MM.1S (cell line): ENCODE results near the gene TMEM51.

Source experiments
- DNase-seq: peaks from one replicate; pipeline ENCODE4 v3.0.0-alpha.2; 2015
- H2AFZ ChIP-seq: fragments of 300-600 bp; sonication (generic); 2 replicates; pipeline ENCODE4 v1.6.0; 2016; ENCODE audit warnings: antibody characterized with exemption, low read length
- H3F3A ChIP-seq: fragments of 300-600 bp; sonication (generic); 2 replicates; pipeline ENCODE4 v1.6.1; 2016; ENCODE audit warnings: mild to moderate bottlenecking, antibody characterized with exemption, low read length, moderate library complexity, mixed read lengths; ENCODE audit not compliant: insufficient read depth
- H3K27ac ChIP-seq: fragments of 300-600 bp; sonication (generic); 2 replicates; pipeline ENCODE4 v1.5.1; 2016; ENCODE audit warnings: mild to moderate bottlenecking, low read length
- H3K27me3 ChIP-seq: fragments of 300-600 bp; sonication (generic); replicated peaks from 2 replicates; pipeline ENCODE4 v1.6.0; 2016; ENCODE audit warnings: low read length; ENCODE audit not compliant: insufficient read depth
- H3K36me3 ChIP-seq: fragments of 300-600 bp; sonication (generic); replicated peaks from 2 replicates; pipeline ENCODE4 v1.6.1; 2016; ENCODE audit warnings: mild to moderate bottlenecking, low read length, mixed read lengths; ENCODE audit not compliant: insufficient read depth
- H3K4me1 ChIP-seq: fragments of 300-600 bp; sonication (generic); 2 replicates; pipeline ENCODE4 v1.6.1; 2016; ENCODE audit warnings: low read length, mixed read lengths
- H3K4me2 ChIP-seq: fragments of 300-600 bp; sonication (generic); 2 replicates; pipeline ENCODE4 v1.6.0; 2016; ENCODE audit warnings: low read depth, low read length
- H3K4me3 ChIP-seq: fragments of 300-600 bp; sonication (generic); 2 replicates; pipeline ENCODE4 v1.5.1; 2016; ENCODE audit warnings: low read length, mixed read lengths
- H3K79me2 ChIP-seq: fragments of 300-600 bp; sonication (generic); 2 replicates; pipeline ENCODE4 v1.6.1; 2016; ENCODE audit warnings: mixed run types, low read length, mixed read lengths
- H3K9ac ChIP-seq: fragments of 300-600 bp; sonication (generic); 2 replicates; pipeline ENCODE4 v1.6.1; 2016; ENCODE audit warnings: low read length, mixed read lengths
- H3K9me2 ChIP-seq: fragments of 300-600 bp; sonication (generic); replicated peaks from 2 replicates; pipeline ENCODE4 v1.6.1; 2016; ENCODE audit warnings: mild to moderate bottlenecking, low read length, mixed read lengths; ENCODE audit not compliant: insufficient read depth
- H3K9me3 ChIP-seq: fragments of 300-600 bp; sonication (generic); replicated peaks from 2 replicates; pipeline ENCODE4 v1.6.1; 2016; ENCODE audit warnings: mild to moderate bottlenecking, low read length, mixed read lengths; ENCODE audit not compliant: insufficient read depth
- H4K20me1 ChIP-seq: fragments of 300-600 bp; sonication (generic); 2 replicates; pipeline ENCODE4 v1.6.1; 2016; ENCODE audit warnings: mild to moderate bottlenecking, low read length, moderate library complexity, mixed read lengths; ENCODE audit not compliant: insufficient read depth
- EZH2 ChIP-seq: fragments of 300-600 bp; sonication (generic); optimal IDR thresholded peaks from 2 replicates; pipeline ENCODE3; 2017; ENCODE audit warnings: low read depth, mild to moderate bottlenecking, antibody characterized with exemption, low read length, mixed read lengths
- EZH2phosphoT487 ChIP-seq: fragments of 300-600 bp; sonication (generic); IDR thresholded peaks from 2 replicates; pipeline ENCODE4 v1.6.1; 2018; ENCODE audit warnings: antibody characterized with exemption, low read length
- TF ChIP-seq, protein P1 (sequence below): fragments of 300-600 bp; sonication (generic); IDR thresholded peaks from 2 replicates; pipeline ENCODE4 v1.5.1; 2016; ENCODE audit warnings: antibody characterized with exemption, low read length, mixed read lengths

The TMEM51 gene

GRCh38 chr1:15159166-15159555, 5.6 kb downstream of the TMEM51 start:
- no peak overlapping the region for H3K4me2 ChIP-seq
- H3K4me3 ChIP-seq: no peak overlapping the region
- no peaks in the 10 kb centered on the region for H3K9me3 ChIP-seq
- H3F3A ChIP-seq: peaks cover 17% of the 10 kb centered on the region; the same call in 1 of the 2 replicates
- H3K9ac ChIP-seq: no peak overlapping the region
- H4K20me1 ChIP-seq: no peaks in the 10 kb centered on the region
- no peaks in the 10 kb centered on the region for H3K36me3 ChIP-seq
- TF ChIP-seq, protein P1, sequence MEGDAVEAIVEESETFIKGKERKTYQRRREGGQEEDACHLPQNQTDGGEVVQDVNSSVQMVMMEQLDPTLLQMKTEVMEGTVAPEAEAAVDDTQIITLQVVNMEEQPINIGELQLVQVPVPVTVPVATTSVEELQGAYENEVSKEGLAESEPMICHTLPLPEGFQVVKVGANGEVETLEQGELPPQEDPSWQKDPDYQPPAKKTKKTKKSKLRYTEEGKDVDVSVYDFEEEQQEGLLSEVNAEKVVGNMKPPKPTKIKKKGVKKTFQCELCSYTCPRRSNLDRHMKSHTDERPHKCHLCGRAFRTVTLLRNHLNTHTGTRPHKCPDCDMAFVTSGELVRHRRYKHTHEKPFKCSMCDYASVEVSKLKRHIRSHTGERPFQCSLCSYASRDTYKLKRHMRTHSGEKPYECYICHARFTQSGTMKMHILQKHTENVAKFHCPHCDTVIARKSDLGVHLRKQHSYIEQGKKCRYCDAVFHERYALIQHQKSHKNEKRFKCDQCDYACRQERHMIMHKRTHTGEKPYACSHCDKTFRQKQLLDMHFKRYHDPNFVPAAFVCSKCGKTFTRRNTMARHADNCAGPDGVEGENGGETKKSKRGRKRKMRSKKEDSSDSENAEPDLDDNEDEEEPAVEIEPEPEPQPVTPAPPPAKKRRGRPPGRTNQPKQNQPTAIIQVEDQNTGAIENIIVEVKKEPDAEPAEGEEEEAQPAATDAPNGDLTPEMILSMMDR: no peak
- TF ChIP-seq EZH2: no peak
- TF ChIP-seq EZH2phosphoT487: no peak
- peaks cover 30% of the 10 kb centered on the region for H3K4me1 ChIP-seq
- no peaks in the 10 kb centered on the region for H3K9me2 ChIP-seq
- no peaks in the 10 kb centered on the region for H3K27me3 ChIP-seq
- no peak overlapping the region for H3K27ac ChIP-seq
- no peak overlapping the region for H2AFZ ChIP-seq
- no peak for DNase-seq
- H3K79me2 ChIP-seq: peaks cover 50% of the 10 kb centered on the region

- no peak overlapping the region for H3K4me3 ChIP-seq
- no peaks in the 10 kb centered on the region for H3K9me3 ChIP-seq
- peaks cover 51% of the 10 kb centered on the region for H3K79me2 ChIP-seq
- DNase-seq: no peak
- TF ChIP-seq, protein P1: no peak
- no peak for TF ChIP-seq EZH2
- no peak for TF ChIP-seq EZH2phosphoT487
- H4K20me1 ChIP-seq: no peaks in the 10 kb centered on the region
- H3K4me2 ChIP-seq: peak overlapping the region; percentile 10; the same call in 1 of the 2 replicates
- peaks cover 15% of the 10 kb centered on the region; the same call in 1 of the 2 replicates for H3F3A ChIP-seq
- no peaks in the 10 kb centered on the region for H3K9me2 ChIP-seq
- H2AFZ ChIP-seq: no peak overlapping the region
- H3K9ac ChIP-seq: no peak overlapping the region
- H3K27me3 ChIP-seq: no peaks in the 10 kb centered on the region
- peak overlapping the region; percentile 8; the same call in 1 of the 2 replicates for H3K27ac ChIP-seq
- no peaks in the 10 kb centered on the region for H3K36me3 ChIP-seq
- peaks cover 26% of the 10 kb centered on the region for H3K4me1 ChIP-seq
Observed at GRCh38 chr1:15160626-15161025, 7.1 kb downstream of the TMEM51 start.

DNA sequence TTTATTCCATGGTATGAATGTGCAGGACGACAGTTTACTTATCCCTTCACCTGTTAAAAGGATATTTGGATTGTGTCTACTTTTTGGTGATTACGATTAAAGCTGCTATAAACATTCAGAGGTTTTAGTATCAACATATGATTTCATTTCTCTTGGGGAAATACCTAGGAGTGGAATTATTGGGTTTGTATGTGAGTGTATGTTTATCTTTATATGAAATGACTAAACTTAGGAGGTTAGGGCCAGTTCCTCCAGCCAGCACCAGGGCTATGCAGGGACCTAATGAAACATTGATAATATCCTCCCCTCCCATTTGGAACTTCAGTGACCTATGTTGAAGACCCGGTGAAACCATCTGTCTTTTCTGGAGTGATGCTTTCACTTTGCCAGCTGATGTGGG, 13.8 kb downstream of the TMEM51 start:
- Histone ChIP-seq H3K9me2 (no peaks in the 10 kb centered on the region), H3K27me3 (no peaks in the 10 kb centered on the region), H3F3A (no peaks in the 10 kb centered on the region), H2AFZ (no peak overlapping the region), H3K4me1 (peaks cover 6% of the 10 kb centered on the region), H3K27ac (no peak overlapping the region), H3K79me2 (peaks cover 36% of the 10 kb centered on the region), H3K4me3 (no peak overlapping the region), H3K9ac (no peak overlapping the region), H4K20me1 (no peaks in the 10 kb centered on the region), H3K9me3 (no peaks in the 10 kb centered on the region), H3K4me2 (no peak overlapping the region), H3K36me3 (no peaks in the 10 kb centered on the region)
- no peak for TF ChIP-seq EZH2
- TF ChIP-seq, protein P1: no peak
- no peak for TF ChIP-seq EZH2phosphoT487
- DNase-seq: no peak
